ENCODE results near the gene EML3.

DNA sequence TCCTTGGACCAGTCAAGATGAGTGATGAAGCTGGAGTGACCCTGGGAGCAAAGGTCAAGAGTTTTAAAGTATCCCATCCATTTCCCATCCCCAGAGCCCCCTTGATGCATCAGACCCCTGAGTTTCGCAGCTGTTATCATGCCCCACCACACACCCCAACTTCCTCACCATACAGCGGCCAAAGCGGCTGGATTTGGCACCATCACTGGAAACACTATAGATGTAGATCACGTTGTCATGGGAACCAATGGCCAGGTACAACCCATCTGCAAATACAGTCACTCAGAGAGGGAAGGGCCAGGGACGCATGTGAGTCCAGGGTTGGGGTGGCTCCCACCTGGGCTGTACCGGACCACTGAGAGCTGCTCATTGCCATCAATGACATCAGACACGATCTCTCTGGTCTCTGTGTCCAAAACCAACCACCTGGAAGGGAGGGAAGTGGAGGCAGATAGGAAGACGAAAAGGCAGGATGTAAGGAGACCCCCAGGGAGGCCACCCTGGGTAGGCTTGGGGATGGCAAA, 8.7 kb downstream of the EML3 start:
- TF ChIP-seq, protein P1, sequence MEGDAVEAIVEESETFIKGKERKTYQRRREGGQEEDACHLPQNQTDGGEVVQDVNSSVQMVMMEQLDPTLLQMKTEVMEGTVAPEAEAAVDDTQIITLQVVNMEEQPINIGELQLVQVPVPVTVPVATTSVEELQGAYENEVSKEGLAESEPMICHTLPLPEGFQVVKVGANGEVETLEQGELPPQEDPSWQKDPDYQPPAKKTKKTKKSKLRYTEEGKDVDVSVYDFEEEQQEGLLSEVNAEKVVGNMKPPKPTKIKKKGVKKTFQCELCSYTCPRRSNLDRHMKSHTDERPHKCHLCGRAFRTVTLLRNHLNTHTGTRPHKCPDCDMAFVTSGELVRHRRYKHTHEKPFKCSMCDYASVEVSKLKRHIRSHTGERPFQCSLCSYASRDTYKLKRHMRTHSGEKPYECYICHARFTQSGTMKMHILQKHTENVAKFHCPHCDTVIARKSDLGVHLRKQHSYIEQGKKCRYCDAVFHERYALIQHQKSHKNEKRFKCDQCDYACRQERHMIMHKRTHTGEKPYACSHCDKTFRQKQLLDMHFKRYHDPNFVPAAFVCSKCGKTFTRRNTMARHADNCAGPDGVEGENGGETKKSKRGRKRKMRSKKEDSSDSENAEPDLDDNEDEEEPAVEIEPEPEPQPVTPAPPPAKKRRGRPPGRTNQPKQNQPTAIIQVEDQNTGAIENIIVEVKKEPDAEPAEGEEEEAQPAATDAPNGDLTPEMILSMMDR (IDR thresholded peaks at IDR 0.05; ENCODE audit: low read length), result no peak
- TF ChIP-seq EZH2 (IDR thresholded peaks at IDR 0.05; ENCODE audit: borderline replicate concordance, low read length), result no peak
